NCI-H446 (cell line): Measurements from ENCODE around the gene GAS7.
"Not testable (repeated sequence)": the region's sequence is repeated elsewhere in the genome, so short reads cannot be mapped to it uniquely, and the experiment has no call there.

ENCODE experiments used
- DNase-seq, 2 experiments: peaks; one replicate each; lab custom pipeline; 2025; lab: John Stamatoyannopoulos, UW

GAS7 gene

DNA sequence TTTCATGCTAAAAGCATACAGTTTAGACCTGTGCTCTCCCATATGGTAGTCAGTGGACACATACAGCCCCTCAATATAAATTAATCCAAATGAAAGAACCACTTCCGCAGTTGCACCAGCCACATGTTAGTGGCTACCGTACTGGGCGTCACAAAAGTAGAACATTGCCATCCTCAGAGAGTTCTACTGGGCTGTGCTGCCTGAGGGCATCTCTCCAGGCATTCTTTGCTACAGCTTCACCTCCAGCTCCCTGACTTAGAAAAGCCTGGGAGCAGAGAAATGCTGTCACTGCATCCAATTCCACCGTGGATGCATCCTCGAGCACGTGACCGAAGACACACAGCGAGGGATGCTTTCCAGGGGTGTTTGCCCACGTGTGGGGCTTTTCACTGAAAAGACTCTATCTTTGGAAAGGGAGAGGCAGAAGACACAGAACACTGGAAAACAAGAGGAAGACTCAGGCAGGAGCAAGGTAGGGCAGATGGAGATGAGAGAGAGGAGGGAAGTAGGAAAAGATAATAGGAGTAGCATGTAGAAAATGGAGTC lies 86.4 kb downstream of the GAS7 start:
- DNase-seq: no peak

GRCh38 chr17:10109146-10109545 lies 89.3 kb downstream of the GAS7 start:
- no peak for DNase-seq

DNA sequence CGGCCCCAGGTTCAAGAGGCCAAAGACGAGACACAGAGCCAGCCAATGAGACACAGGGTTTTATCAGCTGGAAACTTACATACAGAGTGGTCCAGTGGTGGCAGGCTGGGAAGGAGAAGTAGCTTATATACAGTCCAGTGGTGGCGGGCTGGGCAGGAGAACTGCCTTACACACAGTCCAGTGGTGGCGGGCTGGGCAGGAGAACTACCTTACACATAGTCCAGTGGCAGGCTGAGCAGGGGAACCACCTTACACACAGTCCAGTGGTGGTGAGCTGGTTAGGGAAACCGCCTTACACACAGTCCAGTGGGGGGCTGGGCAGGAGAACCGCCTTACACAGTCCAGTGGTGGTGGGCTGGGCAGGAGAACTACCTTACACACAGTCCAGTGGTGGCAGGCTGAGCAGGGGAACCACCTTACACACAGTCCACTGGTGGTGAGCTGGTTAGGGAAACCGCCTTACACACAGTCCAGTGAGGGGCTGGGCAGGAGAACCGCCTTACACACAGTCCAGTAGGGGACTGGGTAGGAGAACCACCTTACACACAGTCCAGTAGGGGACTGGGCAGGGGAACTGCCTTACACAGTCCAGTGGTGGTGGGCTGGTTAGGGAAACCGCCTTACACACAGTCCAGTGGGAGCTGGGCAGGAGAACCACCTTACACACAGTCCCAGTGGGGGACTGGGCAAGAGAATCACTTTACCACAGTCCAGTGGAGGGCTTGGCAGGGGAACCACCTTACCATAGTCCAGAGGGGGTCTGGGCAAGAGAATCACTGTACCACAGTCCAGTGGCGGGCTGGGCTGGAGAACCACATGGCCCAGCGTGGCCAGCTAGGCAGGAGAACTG lies 90.9 kb downstream of the GAS7 start:
- DNase-seq: no peak

DNA sequence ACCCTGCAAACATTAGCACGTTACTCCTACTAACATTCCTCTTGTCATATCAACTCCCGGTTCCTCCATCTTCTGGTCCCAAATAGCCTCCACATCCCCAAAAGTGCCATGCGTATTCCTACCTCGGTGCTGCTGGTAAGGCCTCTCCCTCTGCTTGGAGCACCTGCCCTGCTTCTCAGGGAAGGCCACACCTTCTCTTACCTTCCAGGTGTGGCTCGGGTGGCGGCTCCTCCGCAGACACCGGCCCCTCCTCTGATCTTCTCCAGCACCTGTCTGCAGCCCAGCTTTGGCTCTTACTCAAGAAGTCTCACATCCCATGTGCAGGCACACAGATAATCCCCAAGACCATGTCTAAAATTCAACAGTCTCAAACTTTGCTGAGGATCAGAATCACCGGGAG lies 92.3 kb downstream of the GAS7 start:
- no peak for DNase-seq

DNA sequence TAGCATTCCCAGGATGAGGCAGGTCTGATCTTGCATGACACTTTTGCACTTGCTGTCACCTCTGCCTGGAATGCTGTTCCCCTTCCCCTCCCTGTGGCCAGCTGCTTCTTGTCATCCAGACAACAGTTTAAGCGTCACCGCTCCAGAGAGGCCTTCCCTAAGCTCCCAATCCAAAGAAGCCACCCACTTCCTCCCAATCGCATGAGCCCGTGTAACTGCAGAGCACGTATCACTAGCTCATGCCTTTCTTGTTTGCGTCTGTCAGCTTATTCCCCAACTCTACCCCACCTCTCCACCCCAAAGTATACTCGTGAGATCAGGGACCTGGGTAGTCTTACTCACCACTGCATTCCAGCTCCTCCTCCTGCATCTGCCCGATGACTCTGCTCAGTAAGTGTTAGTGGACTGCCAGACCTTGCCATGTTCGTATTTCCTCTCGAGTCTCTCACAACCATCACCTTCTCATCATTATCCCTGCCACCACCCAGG lies 92.8 kb downstream of the GAS7 start:
- no peak for DNase-seq

- DNase-seq: no peak
Measured at GRCh38 chr17:10103712-10104111, 94.7 kb downstream of the GAS7 start.

DNA sequence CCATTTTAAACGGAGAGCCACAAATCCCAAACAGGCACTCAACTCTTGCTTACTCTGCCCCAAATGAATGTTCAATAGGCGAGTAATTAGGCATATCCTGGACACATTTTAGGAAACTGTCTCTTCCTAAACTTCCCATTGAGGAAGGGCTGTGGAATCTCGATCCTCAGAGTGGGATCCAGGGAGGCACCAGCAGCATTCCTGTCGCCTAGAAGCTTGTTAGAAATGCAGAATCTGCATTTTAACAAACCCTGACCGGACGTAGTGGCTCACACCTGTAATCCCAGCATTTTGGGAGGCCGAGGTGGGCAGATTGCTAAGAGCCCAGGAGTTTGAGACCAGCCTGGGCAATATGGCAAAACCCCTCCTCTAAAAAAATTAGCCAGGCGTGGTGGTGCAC lies 95.6 kb downstream of the GAS7 start:
- no peak for DNase-seq

- no peak for DNase-seq
Measured at GRCh38 chr17:10099051-10099571, 99.3 kb downstream of the GAS7 start.

GRCh38 chr17:10096596-10096995 lies 101.8 kb downstream of the GAS7 start:
- no peak for DNase-seq

- not testable (repeated sequence) for DNase-seq
Measured at GRCh38 chr17:10095295-10095694, 103.1 kb downstream of the GAS7 start.

DNA sequence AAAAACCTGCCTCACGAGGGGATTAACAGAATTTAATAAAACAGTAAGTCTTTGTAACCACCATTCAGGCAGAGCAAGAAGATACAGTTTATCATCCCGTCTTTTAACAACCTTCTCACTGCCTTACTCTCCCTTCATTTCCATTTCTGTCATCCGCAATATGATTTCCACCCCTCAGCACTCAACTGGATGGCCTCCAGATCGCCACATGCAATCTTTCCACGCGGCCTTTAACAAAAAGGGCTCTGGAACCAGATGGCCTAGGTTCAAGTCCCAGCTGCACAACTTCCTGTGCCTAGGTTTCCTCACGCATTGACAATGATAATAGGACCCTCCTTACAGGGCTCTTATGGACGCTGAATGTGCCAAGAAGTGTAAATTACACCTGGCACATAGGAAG lies 103.6 kb downstream of the GAS7 start:
- no peak for DNase-seq

- no peak for DNase-seq
Measured at GRCh38 chr17:10092595-10092994, 105.8 kb downstream of the GAS7 start.

DNA sequence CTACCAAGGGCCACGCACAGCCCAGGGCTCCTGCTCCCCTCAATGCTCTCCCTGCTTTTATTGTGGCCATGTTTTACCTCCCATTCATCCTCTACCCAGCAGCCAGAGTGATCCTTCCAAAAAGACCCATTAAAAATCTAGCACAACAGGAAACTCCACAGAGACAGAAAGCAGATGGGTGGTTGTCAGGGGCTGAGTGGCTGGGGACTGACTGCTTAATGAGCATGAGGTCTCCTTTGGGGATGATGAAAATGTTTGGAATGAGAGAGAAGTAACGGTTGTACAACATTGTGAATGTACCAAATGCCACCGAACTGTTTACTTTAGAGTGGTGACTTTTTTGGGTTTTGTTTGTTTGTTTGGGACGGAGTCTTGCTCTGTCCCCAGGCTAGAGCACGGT lies 107.4 kb downstream of the GAS7 start:
- no peak for DNase-seq

- DNase-seq: no peak
Measured at GRCh38 chr17:10089196-10089804, 109.1 kb downstream of the GAS7 start.

DNA sequence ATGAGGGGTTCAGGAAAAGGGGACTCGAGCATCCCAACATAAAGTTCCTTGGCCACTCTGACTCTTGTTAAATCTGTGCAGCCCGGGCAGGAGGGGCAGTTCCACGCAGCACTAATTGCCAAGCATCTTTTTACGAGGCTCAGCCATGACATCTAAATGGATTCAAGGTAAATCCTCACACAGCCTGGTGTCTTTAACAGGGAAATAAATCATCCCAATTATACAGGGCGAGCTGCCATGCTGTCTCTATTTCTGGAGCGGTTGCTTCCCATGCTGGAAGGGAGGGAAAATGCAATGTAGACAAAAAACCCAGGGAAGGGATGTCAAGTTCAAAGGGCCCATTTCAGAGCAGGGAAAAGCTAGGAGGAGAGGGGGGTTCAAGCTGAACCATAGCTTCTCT lies 110.0 kb downstream of the GAS7 start:
- no peak for DNase-seq

- no peak for DNase-seq
Measured at GRCh38 chr17:10087355-10087754, 111.1 kb downstream of the GAS7 start.

GRCh38 chr17:10083864-10084263 lies 114.5 kb downstream of the GAS7 start:
- DNase-seq: no peak

- DNase-seq: no peak
Measured at GRCh38 chr17:10082795-10083194, 115.6 kb downstream of the GAS7 start.

DNA sequence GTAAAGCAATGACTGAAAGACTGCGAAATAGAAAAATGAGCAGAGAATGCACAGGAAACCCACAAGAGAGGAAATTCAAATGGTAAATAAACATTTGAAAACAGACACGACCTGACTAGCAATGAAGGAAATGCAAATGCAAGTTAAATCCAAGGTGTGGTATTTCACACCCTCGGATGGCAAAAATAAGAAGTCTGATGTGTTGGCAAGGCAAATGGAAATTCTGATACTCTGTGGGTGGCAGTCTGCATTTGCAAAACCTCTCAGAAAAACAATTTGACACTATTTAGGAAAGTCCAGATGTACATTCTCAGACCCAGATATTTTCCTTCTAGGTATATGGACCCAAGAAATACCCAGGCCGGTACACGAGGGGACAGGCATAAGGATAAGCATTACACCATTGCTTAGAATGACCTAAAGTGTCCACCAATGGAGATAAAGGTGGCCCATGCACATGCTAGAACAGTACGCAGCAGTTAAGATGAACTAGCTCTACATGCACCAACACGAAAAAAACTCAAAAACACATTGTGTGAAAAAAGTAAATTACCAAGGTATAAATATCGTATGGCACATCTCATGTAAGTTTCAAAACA lies 116.7 kb downstream of the GAS7 start:
- no peak for DNase-seq

DNA sequence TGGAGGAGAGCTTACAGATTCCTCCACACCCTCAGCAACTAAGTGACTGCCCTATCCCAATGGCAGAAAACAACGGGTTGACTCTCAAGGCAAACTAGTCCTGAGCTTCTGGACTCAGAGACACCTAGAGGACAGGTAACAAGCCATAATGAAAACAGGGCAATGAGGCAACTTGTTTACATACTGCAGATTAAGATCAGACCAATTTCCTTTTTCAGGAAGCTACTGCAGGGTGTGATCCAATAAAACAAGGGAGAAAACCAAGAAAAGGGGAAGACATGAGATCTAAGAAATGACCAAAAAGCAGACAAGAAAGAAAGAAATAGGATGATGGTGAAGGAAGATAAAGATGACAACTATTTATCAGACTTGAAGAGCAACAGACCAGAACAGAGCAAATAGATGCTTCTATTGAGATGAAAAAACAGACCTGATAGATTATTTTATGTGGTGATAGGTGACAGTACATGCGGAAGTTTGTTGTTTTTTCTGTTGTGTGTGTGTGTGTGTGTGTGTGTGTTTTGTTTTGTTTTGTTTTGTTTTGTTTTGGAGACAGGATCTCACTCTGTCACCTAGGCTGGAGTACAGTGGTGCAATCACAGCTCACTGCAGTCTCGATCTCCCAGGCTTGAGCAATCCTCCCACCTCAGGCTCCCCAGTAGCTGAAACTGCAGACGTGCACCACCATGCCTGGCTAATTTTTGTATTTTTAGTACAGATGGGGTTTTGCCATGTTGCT lies 120.7 kb downstream of the GAS7 start:
- no peak for DNase-seq

GRCh38 chr17:10075919-10076318 lies 122.5 kb downstream of the GAS7 start:
- DNase-seq: no peak

DNA sequence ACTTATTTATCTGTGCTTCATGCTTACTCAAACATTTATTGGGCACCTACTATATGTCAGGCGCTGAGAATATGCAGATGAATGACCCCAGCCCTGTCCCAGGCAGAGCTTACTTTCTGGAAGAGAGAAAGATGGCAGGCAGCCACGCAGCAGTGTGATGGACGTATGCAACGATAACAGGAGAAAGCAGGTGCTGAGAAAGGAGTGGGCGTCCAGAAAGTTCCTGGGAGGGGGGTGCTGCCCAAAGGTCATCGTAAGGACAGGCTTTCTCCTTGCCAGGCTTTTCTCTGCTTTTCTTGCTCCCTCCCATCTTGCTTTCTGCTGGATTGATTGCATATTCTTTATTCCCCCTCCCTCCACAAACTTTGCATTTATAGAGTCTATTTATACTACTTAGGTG lies 124.5 kb downstream of the GAS7 start:
- DNase-seq: no peak
